K562 (cell line): ENCODE results near the gene INTS2. TPM values are rescaled to one million over a fixed set of nuclear protein-coding genes. Genes with fewer than 3 reads are reported as not detected.
"Not testable (repeated sequence)": the region's sequence is repeated elsewhere in the genome, so short reads cannot be mapped to it uniquely, and the experiment has no call there.

Experiments
- ATAC-seq: fragments of 200-7000 bp; cut with Tn5 transposase; 3 replicates; pipeline ENCODE4 v1.9.1; 2020; ENCODE audit warnings: moderate library complexity
- BruUV-seq: library from RNA; stranded (reverse); fragments of 400-500 nt; replicated peaks from 2 replicates; lab custom pipeline; 2021; lab: Mats Ljungman, UMichigan
- CTCF ChIA-PET: fragments of 300-600 bp; formaldehyde crosslinking; extraction: SDS; loops from one replicate; lab custom pipeline; 2021; ENCODE audit warnings: low intra/inter-chr PET ratio; lab: Yijun Ruan, JAX
- POLR2A ChIA-PET: fragments of 300-600, 350-650 bp; sonication (Branson Sonifier 250); formaldehyde crosslinking; extraction: SDS; loops from one replicate; lab custom pipeline; 2021; ENCODE audit warnings: antibody characterized with exemption, inconsistent platforms; lab: Yijun Ruan, JAX
- DNase-seq, 4 experiments: peaks; one replicate each; pipeline versions ENCODE4 v3.0.0 to v3.0.0-alpha.2; 2011 to 2018; ENCODE audit warnings: low spot score in 3 of 4, mixed read lengths in 3 of 4; ENCODE audit errors: extremely low read depth in 1 of 4
- FAIRE-seq: peaks from 2 replicates; lab custom pipeline; 2011; peaks lifted over from hg19 to GRCh38; lab: Jason Lieb, UNC
- H2AFZ ChIP-seq: 2 replicates; pipeline ENCODE4 v1.6.0; 2011; ENCODE audit warnings: low read depth, low read length, control low read depth, inconsistent platforms
- H3K27ac ChIP-seq: fragments of 200-600 bp; 3 replicates; pipeline ENCODE4 v1.8.0; 2011; ENCODE audit warnings: low read depth, mild to moderate bottlenecking, control low read depth, inconsistent platforms, low read length, moderate library complexity, mixed read lengths; ENCODE audit errors: extremely low read depth
- H3K27me3 ChIP-seq, 2 experiments: fragments of 300-600 bp in 1 of 2; 2 replicates in 1 of 2; 3 replicates in 1 of 2; pipeline versions ENCODE4 v1.6.0 to v1.8.0; 2011; ENCODE audit warnings: inconsistent platforms in 2 of 2, low read length in 2 of 2, mild to moderate bottlenecking in 1 of 2, mixed read lengths in 1 of 2, moderate library complexity in 1 of 2; ENCODE audit not compliant: control insufficient read depth in 2 of 2, insufficient read depth in 2 of 2
- H3K36me3 ChIP-seq: fragments of 300-600 bp; 3 replicates; pipeline ENCODE4 v1.8.0; 2011; ENCODE audit warnings: mild to moderate bottlenecking, low read length, inconsistent platforms; ENCODE audit not compliant: control insufficient read depth, insufficient read depth
- H3K4me1 ChIP-seq, 2 experiments: fragments of 200-600 bp in 1 of 2; replicated peaks in 1 of 2; 2 replicates in 1 of 2; 3 replicates in 1 of 2; pipeline versions ENCODE4 v1.5.1 to v1.8.0; 2011; ENCODE audit warnings: inconsistent platforms in 2 of 2, low read length in 2 of 2, mild to moderate bottlenecking in 1 of 2, mixed read lengths in 1 of 2, moderate library complexity in 1 of 2; ENCODE audit not compliant: control insufficient read depth in 2 of 2, insufficient read depth in 2 of 2
- H3K4me2 ChIP-seq: 2 replicates; pipeline ENCODE4 v1.6.1; 2011; ENCODE audit warnings: low read length, control low read depth, inconsistent platforms, mixed read lengths; ENCODE audit not compliant: insufficient read depth
- H3K4me3 ChIP-seq: fragments of 200-600 bp; sonication (generic), shearing (Covaris generic); 2 replicates; pipeline ENCODE4 v1.5.1; 2016; ENCODE audit warnings: control low read depth, inconsistent platforms
- H3K79me2 ChIP-seq: fragments of 200-600 bp; 3 replicates; pipeline ENCODE4 v1.8.0; 2011; ENCODE audit warnings: low read length, inconsistent platforms; ENCODE audit not compliant: control insufficient read depth, insufficient read depth
- H3K9ac ChIP-seq, 2 experiments: 2 replicates each; pipeline versions ENCODE4 v1.6.0 to v1.6.1; 2011; ENCODE audit warnings: low read depth in 2 of 2, low read length in 2 of 2, control low read depth in 1 of 2, inconsistent platforms in 1 of 2, mild to moderate bottlenecking in 1 of 2, mixed read lengths in 1 of 2; ENCODE audit not compliant: insufficient read depth in 1 of 2
- H3K9me1 ChIP-seq: one replicate; pipeline ENCODE4 v1.6.0; 2011; ENCODE audit warnings: inconsistent platforms, mild to moderate bottlenecking, low read length, moderate library complexity; ENCODE audit not compliant: control insufficient read depth, insufficient read depth
- H3K9me3 ChIP-seq: replicated peaks from 2 replicates; pipeline ENCODE4 v1.5.1; 2011; ENCODE audit warnings: low read depth, low read length, inconsistent platforms; ENCODE audit not compliant: control insufficient read depth, insufficient read depth
- H4K20me1 ChIP-seq: replicated peaks from 2 replicates; pipeline ENCODE4 v1.6.1; 2011; ENCODE audit warnings: low read length, inconsistent platforms, mixed read lengths; ENCODE audit not compliant: control insufficient read depth, insufficient read depth
- EWSR1 ChIP-seq: fragments of 450-650 bp; IDR thresholded peaks from 2 replicates; pipeline ENCODE4 v1.6.1; 2018; ENCODE audit warnings: borderline replicate concordance, mild to moderate bottlenecking, low read depth, moderate library complexity; ENCODE audit not compliant: partially characterized antibody
- ZBTB11 ChIP-seq, 3 experiments: fragments of 200-800 bp in 1 of 3; fragments of 250-450 bp in 1 of 3; fragments of 450-650 bp in 1 of 3; sonication (Bioruptor Pico) in 1 of 3; sonication (Bioruptor generic) in 1 of 3; formaldehyde crosslinking in 1 of 3; IDR thresholded peaks; 2 replicates each; pipeline versions ENCODE4 v1.6.1 to v1.8.0; 2016 to 2022; ENCODE audit warnings: mild to moderate bottlenecking in 2 of 3, missing genetic modification characterization in 2 of 3, missing compliant biosample characterization in 1 of 3, moderate library complexity in 1 of 3
- WGBS: fragments of 100-300 bp; shearing (Covaris generic); methylation state at CpG from one replicate; pipeline ENCODE4 v1.1.6; 2016; ENCODE audit warnings: low coverage, mixed read lengths; ENCODE audit not compliant: insufficient coverage; ENCODE audit errors: missing lambda C conversion rate; 5-methylcytosine and 5-hydroxymethylcytosine counted together
- in situ Hi-C: fragments of 300-500 bp; cut with MboI; formaldehyde crosslinking; loops from 4 replicates; pipeline ENCODE4 v1.15.0; 2018; ENCODE audit warnings: inconsistent platforms, mixed read lengths
- intact Hi-C: fragments of 100-400 bp; cut with micrococcal nuclease; formaldehyde crosslinking; loops from 2 replicates; pipeline ENCODE4 v1.14.2; 2022
- polyA plus RNA-seq, 8 experiments: library from polyadenylated mRNA; depleted of rRNA in 4 of 8; stranded (reverse) in 5 of 8; unstranded in 3 of 8; fragments of >200 nt; fragmentation: Nextera tagmentation in 2 of 8; fragmentation: Illumina TruSeq in 1 of 8; extraction: Ambion mirVana in 2 of 8; extraction: Trizol in 1 of 8; gene quantifications; 2 replicates each; pipeline versions ENCODE4 v1.2.1 to v1.2.3, GENCODE V29; 2011 to 2014; ENCODE audit warnings: inconsistent platforms in 1 of 8, missing spikeins in 1 of 8
- total RNA-seq, 7 experiments: library from RNA; depleted of rRNA in 6 of 7; stranded (reverse); fragments of >200 nt in 6 of 7; fragmentation: Illumina TruSeq in 2 of 7; extraction: Trizol in 2 of 7; gene quantifications; 2 replicates each; pipeline versions ENCODE4 v1.2.1 to v1.2.3, GENCODE V29; 2011 to 2021; ENCODE audit warnings: low replicate concordance in 1 of 7

INTS2 gene
- total and polyA plus RNA-seq, 9 of the 15 experiments (the other 6 are each of a cell fraction or from before 2014, with no cell fraction given), result 4.8 to 24.7 (median 12.8) TPM

- 56% methylated on average over 2 of the region's 2 CpGs for WGBS
- CTCF ChIA-PET, H3K27ac ChIP-seq, H3K79me2 ChIP-seq, H3K4me2 ChIP-seq, POLR2A ChIA-PET, H2AFZ ChIP-seq, H3K27me3 ChIP-seq, H3K4me1 ChIP-seq, FAIRE-seq, H3K9me3 ChIP-seq, H4K20me1 ChIP-seq, intact Hi-C loops, in situ Hi-C loops, H3K9me1 ChIP-seq, BruUV-seq, DNase-seq, ATAC-seq, H3K9ac ChIP-seq, H3K4me3 ChIP-seq: not testable (repeated sequence)
- peaks cover 13% of the 10 kb centered on the region; the same call in 2 of the 3 replicates for H3K36me3 ChIP-seq
- TF ChIP-seq EWSR1 (peak; percentile 62), ZBTB11 (CRISPR knock-in tag; IDR thresholded peaks at IDR 0.05) (peak in 1 of 3 experiments; percentile 50; a peak in 1 of 6 replicates)
Measured at GRCh38 chr17:61826198-61826597, 101.6 kb downstream of the INTS2 start.
